WTC11 (cell line): ENCODE results near the gene IAPP. TPM values are rescaled to one million over a fixed set of nuclear protein-coding genes. Genes with fewer than 3 reads are reported as not detected.

Source experiments
- ATAC-seq: fragments of 200-7000 bp; cut with Tn5 transposase; 2 replicates; pipeline ENCODE4 v1.10.0; 2021; ENCODE audit warnings: mild to moderate bottlenecking, moderate library complexity
- CTCF ChIA-PET: fragments of 300-600 bp; sonication (Branson Sonifier 250); formaldehyde crosslinking; loops from one replicate; lab custom pipeline; 2021; ENCODE audit warnings: antibody characterized with exemption; lab: Charles Lee
- POLR2A ChIA-PET: fragments of 350-600 bp; sonication (Branson Sonifier 250); formaldehyde crosslinking; loops from one replicate; lab custom pipeline; 2021; ENCODE audit warnings: antibody characterized with exemption; lab: Charles Lee
- DNase-seq: peaks from one replicate; pipeline ENCODE4 v3.0.0; 2021; ENCODE audit warnings: low spot score
- H3K27ac Mint-ChIP-seq: 2 replicates; pipeline ENCODE4 v1.8.0; 2021; ENCODE audit warnings: mixed read lengths
- H3K27me3 Mint-ChIP-seq: 2 replicates; pipeline ENCODE4 v1.8.0; 2021; ENCODE audit warnings: low read depth, mild to moderate bottlenecking, moderate library complexity, mixed read lengths
- H3K36me3 Mint-ChIP-seq: 2 replicates; pipeline ENCODE4 v1.8.0; 2021; ENCODE audit warnings: mixed read lengths
- H3K4me1 Mint-ChIP-seq: 2 replicates; pipeline ENCODE4 v1.8.0; 2022; ENCODE audit warnings: mixed read lengths
- H3K4me3 Mint-ChIP-seq: 2 replicates; pipeline ENCODE4 v1.8.0; 2021; ENCODE audit warnings: mild to moderate bottlenecking, moderate library complexity, mixed read lengths
- H3K9me3 Mint-ChIP-seq: 2 replicates; pipeline ENCODE4 v1.8.0; 2021; ENCODE audit warnings: mixed read lengths
- EMX1 ChIP-seq: fragments of 250-450 bp; sonication (Bioruptor Pico); IDR thresholded peaks from 2 replicates; pipeline ENCODE4 v1.8.0; 2021; ENCODE audit warnings: mild to moderate bottlenecking
- ETV6 ChIP-seq: sonication (generic); formaldehyde crosslinking; IDR thresholded peaks from 2 replicates; pipeline ENCODE4 v1.8.1; 2022; ENCODE audit warnings: mild to moderate bottlenecking, missing genetic modification reagents
- FOXJ3 ChIP-seq: sonication (generic); formaldehyde crosslinking; IDR thresholded peaks from 2 replicates; pipeline ENCODE4 v1.9.0; 2021; ENCODE audit warnings: missing genetic modification reagents, mild to moderate bottlenecking, borderline replicate concordance
- FOXP1 ChIP-seq: sonication (generic); formaldehyde crosslinking; IDR thresholded peaks from 2 replicates; pipeline ENCODE4 v1.8.0; 2022; ENCODE audit warnings: missing genetic modification reagents, mild to moderate bottlenecking, moderate library complexity, borderline replicate concordance
- GTF2I ChIP-seq: fragments of 250-450 bp; sonication (Bioruptor Pico); conservative IDR thresholded peaks from 2 replicates; pipeline ENCODE4 v1.4.0; 2021; ENCODE audit warnings: mild to moderate bottlenecking
- OVOL2 ChIP-seq: fragments of 250-450 bp; sonication (Bioruptor Pico); IDR thresholded peaks from 2 replicates; pipeline ENCODE4 v1.9.0; 2021; ENCODE audit warnings: mild to moderate bottlenecking, borderline replicate concordance
- ZNF423 ChIP-seq: fragments of 250-450 bp; sonication (Bioruptor Pico); IDR thresholded peaks from 2 replicates; pipeline ENCODE4 v2.1.2; 2022; ENCODE audit warnings: mild to moderate bottlenecking, moderate library complexity
- total RNA-seq: library from RNA; stranded (reverse); gene quantifications from 3 replicates; pipeline ENCODE4 v1.2.3, GENCODE V29; 2021
- TF ChIP-seq, protein P1 (sequence below): sonication (generic); formaldehyde crosslinking; IDR thresholded peaks from 2 replicates; pipeline ENCODE4 v1.8.1; 2023; ENCODE audit warnings: mild to moderate bottlenecking, missing genetic modification reagents, moderate library complexity
- TF ChIP-seq, protein P2 (sequence below): sonication (generic); formaldehyde crosslinking; IDR thresholded peaks from 2 replicates; pipeline ENCODE4 v1.8.1; 2023; ENCODE audit warnings: mild to moderate bottlenecking, moderate library complexity, missing genetic modification reagents
- TF ChIP-seq, protein P3 (sequence below): fragments of 250-450 bp; sonication (Bioruptor Pico); IDR thresholded peaks from 2 replicates; pipeline ENCODE4 v1.9.0; 2021; ENCODE audit warnings: moderate library complexity, mild to moderate bottlenecking, inconsistent platforms, borderline replicate concordance
- TF ChIP-seq, protein P4 (sequence below): fragments of 250-450 bp; sonication (Bioruptor Pico); conservative IDR thresholded peaks from 2 replicates; pipeline ENCODE4 v1.9.0; 2021; ENCODE audit warnings: mild to moderate bottlenecking
- TF ChIP-seq, protein P5 (sequence below): fragments of 250-450 bp; sonication (Bioruptor Pico); IDR thresholded peaks from 2 replicates; pipeline ENCODE4 v1.9.0; 2021; ENCODE audit warnings: mild to moderate bottlenecking
- TF ChIP-seq, protein P6 (sequence below): sonication (generic); formaldehyde crosslinking; IDR thresholded peaks from 2 replicates; pipeline ENCODE4 v1.8.0; 2022; ENCODE audit warnings: mild to moderate bottlenecking, missing genetic modification reagents

The IAPP gene
- total RNA-seq, 1 experiment from 2014 or later = not detected

DNA sequence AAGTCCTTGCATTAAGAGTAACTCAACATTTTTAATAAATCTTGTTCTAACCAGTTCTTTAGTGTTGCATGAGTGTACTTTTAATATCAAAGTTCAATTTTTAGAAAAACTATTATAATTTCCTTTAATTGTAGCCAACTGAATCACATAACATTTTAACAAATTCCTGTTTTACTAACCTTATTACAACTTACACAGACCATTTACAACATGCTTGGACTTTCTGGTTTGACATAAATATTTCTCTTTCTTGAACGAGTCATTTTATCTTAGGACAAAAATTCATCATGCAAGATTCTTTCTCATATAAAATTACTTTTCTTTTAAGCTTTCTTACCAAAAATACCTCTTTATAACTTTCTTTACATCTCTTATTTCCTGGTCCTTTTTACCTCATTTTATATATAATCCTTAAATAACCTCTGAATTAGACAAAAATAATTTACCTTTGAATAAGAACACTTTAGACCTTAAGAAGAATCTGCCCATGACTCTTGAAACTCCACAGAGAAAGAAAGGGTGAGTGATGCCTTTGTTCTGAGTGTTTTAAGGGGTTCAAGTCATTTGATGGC lies 41.9 kb upstream of the IAPP start (continued):
- TF ChIP-seq, protein P1, sequence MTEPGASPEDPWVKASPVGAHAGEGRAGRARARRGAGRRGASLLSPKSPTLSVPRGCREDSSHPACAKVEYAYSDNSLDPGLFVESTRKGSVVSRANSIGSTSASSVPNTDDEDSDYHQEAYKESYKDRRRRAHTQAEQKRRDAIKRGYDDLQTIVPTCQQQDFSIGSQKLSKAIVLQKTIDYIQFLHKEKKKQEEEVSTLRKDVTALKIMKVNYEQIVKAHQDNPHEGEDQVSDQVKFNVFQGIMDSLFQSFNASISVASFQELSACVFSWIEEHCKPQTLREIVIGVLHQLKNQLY (CRISPR knock-in tag) = no peak

DNA sequence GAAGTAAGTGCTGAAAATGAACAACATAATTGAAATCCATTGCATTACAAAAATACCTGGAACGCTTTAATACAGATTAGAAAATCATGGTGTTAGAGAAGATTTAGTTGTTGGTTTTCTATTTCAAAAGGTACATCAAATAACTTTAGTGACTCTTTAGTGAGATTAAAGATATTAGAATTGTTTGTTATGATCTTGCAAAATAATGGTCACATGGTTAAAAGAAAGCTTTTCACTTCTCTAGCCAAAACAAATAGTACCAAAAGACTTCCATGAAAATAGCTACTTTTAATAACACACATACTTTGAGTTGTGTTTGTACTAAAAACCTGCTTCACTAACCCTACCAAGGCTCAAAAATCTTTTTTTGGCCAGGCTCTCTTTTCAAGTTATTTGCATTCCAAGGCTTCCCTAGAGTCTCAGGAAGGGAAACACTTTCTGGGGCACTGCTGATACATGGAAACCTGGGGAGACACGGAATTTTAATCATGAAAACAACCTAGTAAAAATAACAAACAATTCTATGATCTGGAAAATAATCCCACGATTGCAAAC lies 37.9 kb upstream of the IAPP start, which contains the start of gene SLCO1A2:
TSS of gene SLCO1A2 (minus strand) at position 147 of the 555 bp plus-strand sequence. CDS start 270 bp downstream, outside the sequence.
- H3K36me3 Mint-ChIP-seq = peaks cover 44% of the 10 kb centered on the region
- peaks cover 4% of the 10 kb centered on the region for H3K27me3 Mint-ChIP-seq
- CTCF ChIA-PET = no interaction called here
- ATAC-seq = no peak
- no peak for TF ChIP-seq EMX1 (CRISPR knock-in tag)
- TF ChIP-seq, protein P2, sequence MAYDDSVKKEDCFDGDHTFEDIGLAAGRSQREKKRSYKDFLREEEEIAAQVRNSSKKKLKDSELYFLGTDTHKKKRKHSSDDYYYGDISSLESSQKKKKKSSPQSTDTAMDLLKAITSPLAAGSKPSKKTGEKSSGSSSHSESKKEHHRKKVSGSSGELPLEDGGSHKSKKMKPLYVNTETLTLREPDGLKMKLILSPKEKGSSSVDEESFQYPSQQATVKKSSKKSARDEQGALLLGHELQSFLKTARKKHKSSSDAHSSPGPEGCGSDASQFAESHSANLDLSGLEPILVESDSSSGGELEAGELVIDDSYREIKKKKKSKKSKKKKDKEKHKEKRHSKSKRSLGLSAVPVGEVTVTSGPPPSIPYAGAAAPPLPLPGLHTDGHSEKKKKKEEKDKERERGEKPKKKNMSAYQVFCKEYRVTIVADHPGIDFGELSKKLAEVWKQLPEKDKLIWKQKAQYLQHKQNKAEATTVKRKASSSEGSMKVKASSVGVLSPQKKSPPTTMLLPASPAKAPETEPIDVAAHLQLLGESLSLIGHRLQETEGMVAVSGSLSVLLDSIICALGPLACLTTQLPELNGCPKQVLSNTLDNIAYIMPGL (CRISPR knock-in tag) = no peak
- TF ChIP-seq FOXJ3 (CRISPR knock-in tag) = no peak
- no peak for TF ChIP-seq GTF2I (CRISPR knock-in tag)
- TF ChIP-seq FOXP1 = no peak
- TF ChIP-seq, protein P3, sequence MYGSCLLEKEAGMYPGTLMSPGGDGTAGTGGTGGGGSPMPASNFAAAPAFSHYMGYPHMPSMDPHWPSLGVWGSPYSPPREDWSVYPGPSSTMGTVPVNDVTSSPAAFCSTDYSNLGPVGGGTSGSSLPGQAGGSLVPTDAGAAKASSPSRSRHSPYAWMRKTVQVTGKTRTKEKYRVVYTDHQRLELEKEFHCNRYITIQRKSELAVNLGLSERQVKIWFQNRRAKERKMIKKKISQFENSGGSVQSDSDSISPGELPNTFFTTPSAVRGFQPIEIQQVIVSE (CRISPR knock-in tag) = no peak
- TF ChIP-seq ZNF423 (CRISPR knock-in tag) = no peak
- TF ChIP-seq, protein P4, sequence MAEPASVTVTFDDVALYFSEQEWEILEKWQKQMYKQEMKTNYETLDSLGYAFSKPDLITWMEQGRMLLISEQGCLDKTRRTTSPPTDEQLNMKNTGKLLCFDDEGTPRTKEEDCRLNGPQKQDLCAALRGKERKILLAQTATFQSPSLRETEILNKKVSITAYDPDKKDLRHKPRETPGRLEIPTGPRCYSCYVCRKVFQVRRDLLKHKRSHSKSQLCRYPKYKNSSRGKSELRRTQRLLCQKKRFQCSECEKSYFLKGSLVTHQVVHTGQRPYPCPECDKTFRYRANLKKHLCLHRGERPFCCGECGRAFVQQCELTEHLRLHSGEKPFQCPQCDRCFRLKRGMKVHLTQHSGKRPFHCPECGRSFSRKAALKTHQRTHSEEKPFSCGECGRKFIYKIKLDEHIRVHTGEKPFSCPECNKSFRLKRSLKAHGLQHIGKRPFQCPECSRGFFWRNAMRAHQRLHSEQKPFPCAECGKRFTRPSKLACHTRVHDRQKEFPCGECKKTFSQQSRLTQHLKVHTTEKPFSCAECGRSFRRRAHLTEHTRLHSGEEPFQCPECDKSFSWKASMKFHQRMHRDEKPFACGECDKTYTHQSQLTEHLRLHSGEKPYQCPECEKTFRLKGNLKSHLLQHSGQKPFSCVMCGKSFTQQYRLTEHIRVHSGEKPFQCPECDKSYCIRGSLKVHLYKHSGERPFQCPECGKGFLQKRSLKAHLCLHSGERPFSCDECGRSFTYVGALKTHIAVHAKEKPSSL (CRISPR knock-in tag) = no peak
- no peak for TF ChIP-seq OVOL2 (CRISPR knock-in tag)
- TF ChIP-seq, protein P1 (CRISPR knock-in tag) = no peak
- no peak for TF ChIP-seq ETV6 (CRISPR knock-in tag)
- TF ChIP-seq, protein P5, sequence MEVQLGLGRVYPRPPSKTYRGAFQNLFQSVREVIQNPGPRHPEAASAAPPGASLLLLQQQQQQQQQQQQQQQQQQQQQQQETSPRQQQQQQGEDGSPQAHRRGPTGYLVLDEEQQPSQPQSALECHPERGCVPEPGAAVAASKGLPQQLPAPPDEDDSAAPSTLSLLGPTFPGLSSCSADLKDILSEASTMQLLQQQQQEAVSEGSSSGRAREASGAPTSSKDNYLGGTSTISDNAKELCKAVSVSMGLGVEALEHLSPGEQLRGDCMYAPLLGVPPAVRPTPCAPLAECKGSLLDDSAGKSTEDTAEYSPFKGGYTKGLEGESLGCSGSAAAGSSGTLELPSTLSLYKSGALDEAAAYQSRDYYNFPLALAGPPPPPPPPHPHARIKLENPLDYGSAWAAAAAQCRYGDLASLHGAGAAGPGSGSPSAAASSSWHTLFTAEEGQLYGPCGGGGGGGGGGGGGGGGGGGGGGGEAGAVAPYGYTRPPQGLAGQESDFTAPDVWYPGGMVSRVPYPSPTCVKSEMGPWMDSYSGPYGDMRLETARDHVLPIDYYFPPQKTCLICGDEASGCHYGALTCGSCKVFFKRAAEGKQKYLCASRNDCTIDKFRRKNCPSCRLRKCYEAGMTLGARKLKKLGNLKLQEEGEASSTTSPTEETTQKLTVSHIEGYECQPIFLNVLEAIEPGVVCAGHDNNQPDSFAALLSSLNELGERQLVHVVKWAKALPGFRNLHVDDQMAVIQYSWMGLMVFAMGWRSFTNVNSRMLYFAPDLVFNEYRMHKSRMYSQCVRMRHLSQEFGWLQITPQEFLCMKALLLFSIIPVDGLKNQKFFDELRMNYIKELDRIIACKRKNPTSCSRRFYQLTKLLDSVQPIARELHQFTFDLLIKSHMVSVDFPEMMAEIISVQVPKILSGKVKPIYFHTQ = no peak
- TF ChIP-seq, protein P6, sequence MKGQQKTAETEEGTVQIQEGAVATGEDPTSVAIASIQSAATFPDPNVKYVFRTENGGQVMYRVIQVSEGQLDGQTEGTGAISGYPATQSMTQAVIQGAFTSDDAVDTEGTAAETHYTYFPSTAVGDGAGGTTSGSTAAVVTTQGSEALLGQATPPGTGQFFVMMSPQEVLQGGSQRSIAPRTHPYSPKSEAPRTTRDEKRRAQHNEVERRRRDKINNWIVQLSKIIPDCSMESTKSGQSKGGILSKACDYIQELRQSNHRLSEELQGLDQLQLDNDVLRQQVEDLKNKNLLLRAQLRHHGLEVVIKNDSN = no peak
- TF ChIP-seq, all 79 proteins: peak for 0
- H3K27ac Mint-ChIP-seq = no peak within 1 kb of the TSS
- POLR2A ChIA-PET = no interaction called here
- peaks cover 18% of the 10 kb centered on the region for H3K4me1 Mint-ChIP-seq
- peaks cover 47% of the 10 kb centered on the region for H3K9me3 Mint-ChIP-seq
- DNase-seq = no peak
- H3K4me3 Mint-ChIP-seq = no peak within 1 kb of the TSS
